Measurements from ENCODE around the gene TKT. TPM values are rescaled to one million over a fixed set of nuclear protein-coding genes. Genes with fewer than 3 reads are reported as not detected.

TKT gene
- total and polyA plus RNA-seq, 4 donors: 18.1 to 202 (median 129) TPM

- no peak for DNase-seq (ENCODE audit: low spot score)
- Histone ChIP-seq H3K27ac (ENCODE audit: low read depth in 1 of 2, low read length in 2 of 2) (no peak overlapping the region), H3K27me3 (ENCODE audit: control insufficient read depth in 4 of 4, insufficient read depth in 4 of 4, low read length in 3 of 4) (no peaks in the 10 kb centered on the region), H3K9me3 (ENCODE audit: control insufficient read depth in 4 of 4, low read length in 3 of 4) (no peaks in the 10 kb centered on the region), H3K4me1 (ENCODE audit: control insufficient read depth in 4 of 4, insufficient read depth in 4 of 4, low read length in 3 of 4) (peaks cover 0 to 2% (median 1%) of the 10 kb centered on the region in 4 donors), H3K36me3 (ENCODE audit: control insufficient read depth in 4 of 4, insufficient read depth in 3 of 4, low read depth in 1 of 4, low read length in 3 of 4) (no peaks in the 10 kb centered on the region), H3K4me3 (ENCODE audit: low read depth in 1 of 3, low read length in 3 of 3) (no peak overlapping the region), H3K9ac (ENCODE audit: low read depth in 1 of 2, low read length in 2 of 2) (no peak overlapping the region)
- TF ChIP-seq, protein P1, sequence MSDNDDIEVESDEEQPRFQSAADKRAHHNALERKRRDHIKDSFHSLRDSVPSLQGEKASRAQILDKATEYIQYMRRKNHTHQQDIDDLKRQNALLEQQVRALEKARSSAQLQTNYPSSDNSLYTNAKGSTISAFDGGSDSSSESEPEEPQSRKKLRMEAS (IDR thresholded peaks at IDR 0.05): no peak
- TF ChIP-seq GABPA (IDR thresholded peaks at IDR 0.05 in 1 of 2, conservative IDR thresholded peaks at IDR 0.05 in 1 of 2) (no peak), TAF1 (conservative IDR thresholded peaks at IDR 0.05) (no peak), ATF3 (IDR thresholded peaks at IDR 0.05) (no peak), JUND (IDR thresholded peaks at IDR 0.05) (no peak), YY1 (IDR thresholded peaks at IDR 0.05) (no peak), RAD21 (IDR thresholded peaks at IDR 0.05) (peak in 1 of 2 donors; percentile 25), HNF4A (conservative IDR thresholded peaks at IDR 0.05) (no peak), ZBTB33 (IDR thresholded peaks at IDR 0.05) (no peak)
- 71% methylated on average over 3 of the region's 3 CpGs for WGBS
Observed at GRCh38 chr3:53199834-53200233, 56.0 kb downstream of the TKT start.

DNA sequence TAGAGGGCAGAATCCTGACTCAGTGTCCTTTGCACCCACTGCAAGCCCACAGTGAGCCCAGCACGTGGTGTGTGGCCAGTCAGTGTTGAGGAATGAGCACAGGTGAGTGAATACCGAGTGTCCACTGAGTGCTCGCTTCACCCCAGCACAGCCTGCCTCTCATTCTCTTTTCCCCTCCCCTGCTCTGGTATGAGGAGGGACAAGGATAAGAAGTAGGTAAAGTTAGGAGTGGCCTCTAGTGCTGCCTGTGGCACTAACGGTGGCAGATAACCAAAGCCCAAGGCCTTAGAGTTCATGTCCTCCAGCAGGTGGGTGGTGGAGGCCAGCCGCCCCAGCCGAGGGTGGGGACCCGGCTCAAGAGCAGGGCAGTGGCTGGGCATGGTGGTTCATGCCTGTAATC, 56.8 kb downstream of the TKT start:
- H3K27me3 ChIP-seq (ENCODE audit: control insufficient read depth in 4 of 4, insufficient read depth in 4 of 4, low read length in 3 of 4): no peaks in the 10 kb centered on the region
- H3K4me1 ChIP-seq (ENCODE audit: control insufficient read depth in 4 of 4, insufficient read depth in 4 of 4, low read length in 3 of 4): peaks cover 0 to 2% (median 1%) of the 10 kb centered on the region in 4 donors
- no peaks in the 10 kb centered on the region for H3K9me3 ChIP-seq (ENCODE audit: control insufficient read depth in 4 of 4, low read length in 3 of 4)
- H3K9ac ChIP-seq (ENCODE audit: low read depth in 1 of 2, low read length in 2 of 2): no peak overlapping the region
- no peaks in the 10 kb centered on the region for H3K36me3 ChIP-seq (ENCODE audit: control insufficient read depth in 4 of 4, insufficient read depth in 3 of 4, low read depth in 1 of 4, low read length in 3 of 4)
- no peak for DNase-seq (ENCODE audit: low spot score)
- no peak overlapping the region for H3K4me3 ChIP-seq (ENCODE audit: low read depth in 1 of 3, low read length in 3 of 3)
- 85% methylated on average over 7 of the region's 7 CpGs for WGBS
- TF ChIP-seq RAD21 (IDR thresholded peaks at IDR 0.05) (no peak), TAF1 (conservative IDR thresholded peaks at IDR 0.05) (no peak), HNF4A (conservative IDR thresholded peaks at IDR 0.05) (no peak), FOXA1 (IDR thresholded peaks at IDR 0.05) (no peak), NR2F2 (IDR thresholded peaks at IDR 0.05) (no peak), GABPA (IDR thresholded peaks at IDR 0.05 in 1 of 2, conservative IDR thresholded peaks at IDR 0.05 in 1 of 2) (no peak), CTCF (IDR thresholded peaks at IDR 0.05; ENCODE audit: low read depth, low read length, missing input control) (no peak), RXRA (IDR thresholded peaks at IDR 0.05) (no peak), JUND (IDR thresholded peaks at IDR 0.05) (no peak), FOXA2 (IDR thresholded peaks at IDR 0.05) (no peak), YY1 (IDR thresholded peaks at IDR 0.05) (no peak), ATF3 (IDR thresholded peaks at IDR 0.05) (no peak), REST (IDR thresholded peaks at IDR 0.05) (no peak)
- TF ChIP-seq, protein P1 (IDR thresholded peaks at IDR 0.05): no peak
- H3K27ac ChIP-seq (ENCODE audit: low read depth in 1 of 2, low read length in 2 of 2): no peak overlapping the region

Data from liver (tissue), 9 donors.